ENCODE measurements around the gene PLTP.
"Not testable (repeated sequence)": the region's sequence is repeated elsewhere in the genome, so short reads cannot be mapped to it uniquely, and the experiment has no call there.

Gene PLTP

GRCh38 chr20:45944965-45945677 is 33.2 kb upstream of the PLTP start:
- no peak for DNase-seq (ENCODE audit: low read depth, low spot score)

GRCh38 chr20:45944151-45944964 is 32.4 kb upstream of the PLTP start:
- no peak for DNase-seq (ENCODE audit: low read depth, low spot score)

GRCh38 chr20:45943613-45944012 is 31.7 kb upstream of the PLTP start:
- DNase-seq (ENCODE audit: low read depth, low spot score), result no peak

- DNase-seq (ENCODE audit: low read depth, low spot score), result no peak
Measured at GRCh38 chr20:45940469-45940868, 28.5 kb upstream of the PLTP start.

- DNase-seq (ENCODE audit: low read depth, low spot score), result no peak
Measured at GRCh38 chr20:45940053-45940452, 28.1 kb upstream of the PLTP start.

GRCh38 chr20:45938727-45939438 is 26.9 kb upstream of the PLTP start:
- no peak for DNase-seq (ENCODE audit: low read depth, low spot score)

GRCh38 chr20:45937765-45938164 is 25.8 kb upstream of the PLTP start:
- DNase-seq (ENCODE audit: low read depth, low spot score), result no peak

- DNase-seq (ENCODE audit: low read depth, low spot score), result no peak
Measured at GRCh38 chr20:45935416-45936046, 23.6 kb upstream of the PLTP start.

- DNase-seq (ENCODE audit: low read depth, low spot score), result no peak
Measured at GRCh38 chr20:45934586-45935415, 22.8 kb upstream of the PLTP start, which contains the start of gene PCIF1. PCIF1 (plus strand) TSS chr20:45934683; CDS start chr20:45939000, 4,317 bp downstream.

GRCh38 chr20:45934046-45934585 is 22.2 kb upstream of the PLTP start:
- no peak for DNase-seq (ENCODE audit: low read depth, low spot score)

- peak; percentile 86 for DNase-seq (ENCODE audit: low read depth, low spot score)
Measured at GRCh38 chr20:45933266-45934045, 21.5 kb upstream of the PLTP start.

GRCh38 chr20:45931680-45932079 is 19.7 kb upstream of the PLTP start:
- DNase-seq (ENCODE audit: low read depth, low spot score), result not testable (repeated sequence)

- DNase-seq (ENCODE audit: low read depth, low spot score), result no peak
Measured at GRCh38 chr20:45927071-45927878, 15.3 kb upstream of the PLTP start.

GRCh38 chr20:45926731-45927070 is 14.7 kb upstream of the PLTP start:
- DNase-seq (ENCODE audit: low read depth, low spot score), result no peak

- no peak for DNase-seq (ENCODE audit: low read depth, low spot score)
Measured at GRCh38 chr20:45925821-45926506, 14.0 kb upstream of the PLTP start.

- no peak for DNase-seq (ENCODE audit: low read depth, low spot score)
Measured at GRCh38 chr20:45924391-45925261, 12.7 kb upstream of the PLTP start.

- no peak for DNase-seq (ENCODE audit: low read depth, low spot score)
Measured at GRCh38 chr20:45921337-45922189, 9.6 kb upstream of the PLTP start.
